ENCODE results near the gene INTS11. TPM values are rescaled to one million over a fixed set of nuclear protein-coding genes. Genes with fewer than 3 reads are reported as not detected.

Gene INTS11
- polyA plus RNA-seq, 1 donor (not counting 4 experiments of a cell fraction or from before 2014, with no cell fraction given) = 70.4 TPM

- peaks cover 19% of the 10 kb centered on the region for H3K4me1 ChIP-seq (ENCODE audit: control insufficient read depth, extremely low read depth, insufficient read depth, low read length)
- H3K79me2 ChIP-seq (ENCODE audit: control insufficient read depth, insufficient read depth, low read length) = no peaks in the 10 kb centered on the region
- FAIRE-seq (no peak), DNase-seq (ENCODE audit: low read depth, low spot score) (no peak)
- no peak overlapping the region for H3K27ac ChIP-seq (ENCODE audit: control insufficient read depth, insufficient read depth, low read length)
- no peak overlapping the region for H3K9ac ChIP-seq (ENCODE audit: control insufficient read depth, extremely low read depth, insufficient read depth, low read length)
- no peak overlapping the region for H3K4me3 ChIP-seq (ENCODE audit: control insufficient read depth in 2 of 3, extremely low read depth in 1 of 3, insufficient read depth in 2 of 3, low read depth in 1 of 3, low read length in 3 of 3)
- no peaks in the 10 kb centered on the region for H4K20me1 ChIP-seq (ENCODE audit: control insufficient read depth, extremely low read depth, insufficient read depth, low read length)
- no peak overlapping the region for H3K4me2 ChIP-seq (ENCODE audit: control insufficient read depth, extremely low read depth, insufficient read depth, low read depth, low read length)
- no peak overlapping the region for H2AFZ ChIP-seq (ENCODE audit: control insufficient read depth, low read length)
- H3K36me3 ChIP-seq (ENCODE audit: control insufficient read depth in 2 of 2, extremely low read depth in 1 of 2, insufficient read depth in 2 of 2, low read length in 2 of 2) = no peaks in the 10 kb centered on the region
- no peaks in the 10 kb centered on the region for H3K9me3 ChIP-seq (ENCODE audit: control insufficient read depth, low read depth, low read length)
- TF ChIP-seq, protein P1, sequence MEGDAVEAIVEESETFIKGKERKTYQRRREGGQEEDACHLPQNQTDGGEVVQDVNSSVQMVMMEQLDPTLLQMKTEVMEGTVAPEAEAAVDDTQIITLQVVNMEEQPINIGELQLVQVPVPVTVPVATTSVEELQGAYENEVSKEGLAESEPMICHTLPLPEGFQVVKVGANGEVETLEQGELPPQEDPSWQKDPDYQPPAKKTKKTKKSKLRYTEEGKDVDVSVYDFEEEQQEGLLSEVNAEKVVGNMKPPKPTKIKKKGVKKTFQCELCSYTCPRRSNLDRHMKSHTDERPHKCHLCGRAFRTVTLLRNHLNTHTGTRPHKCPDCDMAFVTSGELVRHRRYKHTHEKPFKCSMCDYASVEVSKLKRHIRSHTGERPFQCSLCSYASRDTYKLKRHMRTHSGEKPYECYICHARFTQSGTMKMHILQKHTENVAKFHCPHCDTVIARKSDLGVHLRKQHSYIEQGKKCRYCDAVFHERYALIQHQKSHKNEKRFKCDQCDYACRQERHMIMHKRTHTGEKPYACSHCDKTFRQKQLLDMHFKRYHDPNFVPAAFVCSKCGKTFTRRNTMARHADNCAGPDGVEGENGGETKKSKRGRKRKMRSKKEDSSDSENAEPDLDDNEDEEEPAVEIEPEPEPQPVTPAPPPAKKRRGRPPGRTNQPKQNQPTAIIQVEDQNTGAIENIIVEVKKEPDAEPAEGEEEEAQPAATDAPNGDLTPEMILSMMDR (optimal IDR thresholded peaks at IDR 0.05 in 1 of 3, IDR thresholded peaks at IDR 0.05 in 1 of 3, conservative IDR thresholded peaks at IDR 0.05 in 1 of 3; ENCODE audit: extremely low read depth in 1 of 3, insufficient read depth in 2 of 3, low read length in 3 of 3) = no peak
- no peak for TF ChIP-seq EZH2 (IDR thresholded peaks at IDR 0.05; ENCODE audit: low read length)
- dilution Hi-C loops (cut with MboI; ENCODE audit: extremely low pct_ligation_motif_present, low sequenced_read_pairs) = no loop called here
- no peaks in the 10 kb centered on the region for H3K9me1 ChIP-seq (ENCODE audit: control insufficient read depth, extremely low read depth, insufficient read depth, low read length)
- peaks cover 8% of the 10 kb centered on the region for H3K27me3 ChIP-seq (ENCODE audit: control insufficient read depth, extremely low read depth, insufficient read depth, low read length)
Observed at GRCh38 chr1:1357871-1358432, 33.5 kb upstream of the INTS11 start.

DNA sequence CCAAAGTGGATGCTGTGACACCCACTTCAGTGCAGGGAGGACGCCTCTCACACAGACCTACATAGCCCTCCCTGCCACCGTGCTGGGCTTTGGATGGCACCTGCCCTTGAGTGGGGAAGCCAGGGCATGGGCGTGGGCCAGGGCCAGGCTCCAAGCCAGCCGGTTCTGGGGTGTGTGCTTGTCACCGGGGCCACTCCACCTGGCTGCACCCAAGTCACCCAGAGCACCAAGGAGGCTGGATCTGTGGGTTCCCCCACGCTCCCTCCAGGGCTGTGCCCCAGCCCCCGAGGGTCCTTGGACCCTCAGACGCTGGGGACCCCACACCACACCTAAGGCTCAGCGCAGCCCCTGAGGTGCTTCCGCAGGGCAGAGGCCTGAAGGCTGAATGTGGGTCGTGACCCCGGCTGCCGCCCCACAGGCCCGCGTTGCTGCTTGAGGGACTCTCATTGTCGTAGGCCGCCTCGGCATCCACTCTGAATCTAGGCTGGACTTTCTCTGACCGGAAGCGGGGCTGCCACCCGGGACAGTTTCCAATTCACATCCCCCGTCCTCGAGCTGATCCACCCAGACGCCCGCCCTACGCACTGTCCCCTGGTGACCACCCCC, 32.4 kb upstream of the INTS11 start:
- H3K9ac ChIP-seq (ENCODE audit: control insufficient read depth, extremely low read depth, insufficient read depth, low read length) = no peak overlapping the region
- no peak overlapping the region for H3K4me2 ChIP-seq (ENCODE audit: control insufficient read depth, extremely low read depth, insufficient read depth, low read depth, low read length)
- H3K27me3 ChIP-seq (ENCODE audit: control insufficient read depth, extremely low read depth, insufficient read depth, low read length) = peaks cover 8% of the 10 kb centered on the region
- H4K20me1 ChIP-seq (ENCODE audit: control insufficient read depth, extremely low read depth, insufficient read depth, low read length) = no peaks in the 10 kb centered on the region
- no peaks in the 10 kb centered on the region for H3K36me3 ChIP-seq (ENCODE audit: control insufficient read depth in 2 of 2, extremely low read depth in 1 of 2, insufficient read depth in 2 of 2, low read length in 2 of 2)
- no peaks in the 10 kb centered on the region for H3K9me1 ChIP-seq (ENCODE audit: control insufficient read depth, extremely low read depth, insufficient read depth, low read length)
- no peaks in the 10 kb centered on the region for H3K9me3 ChIP-seq (ENCODE audit: control insufficient read depth, low read depth, low read length)
- H3K79me2 ChIP-seq (ENCODE audit: control insufficient read depth, insufficient read depth, low read length) = no peaks in the 10 kb centered on the region
- dilution Hi-C loops (cut with MboI; ENCODE audit: extremely low pct_ligation_motif_present, low sequenced_read_pairs) = no loop called here
- TF ChIP-seq, protein P1 (optimal IDR thresholded peaks at IDR 0.05 in 1 of 3, IDR thresholded peaks at IDR 0.05 in 1 of 3, conservative IDR thresholded peaks at IDR 0.05 in 1 of 3; ENCODE audit: extremely low read depth in 1 of 3, insufficient read depth in 2 of 3, low read length in 3 of 3) = no peak
- no peak for TF ChIP-seq EZH2 (IDR thresholded peaks at IDR 0.05; ENCODE audit: low read length)
- FAIRE-seq (no peak), DNase-seq (ENCODE audit: low read depth, low spot score) (no peak)
- no peak overlapping the region for H2AFZ ChIP-seq (ENCODE audit: control insufficient read depth, low read length)
- H3K27ac ChIP-seq (ENCODE audit: control insufficient read depth, insufficient read depth, low read length) = no peak overlapping the region
- peaks cover 21% of the 10 kb centered on the region for H3K4me1 ChIP-seq (ENCODE audit: control insufficient read depth, extremely low read depth, insufficient read depth, low read length)
- H3K4me3 ChIP-seq (ENCODE audit: control insufficient read depth in 2 of 3, extremely low read depth in 1 of 3, insufficient read depth in 2 of 3, low read depth in 1 of 3, low read length in 3 of 3) = no peak overlapping the region
